Effector CD8-positive, alpha-beta T cell (primary cell): ENCODE measurements around the gene AKAP13.

Experiments used
- DNase-seq: peaks from one replicate; lab custom pipeline; 2025; lab: John Stamatoyannopoulos, UW

The AKAP13 gene

GRCh38 chr15:85386261-85386660 lies 5.9 kb downstream of the AKAP13 start:
- no peak for DNase-seq

- DNase-seq = no peak
Observed at GRCh38 chr15:85388566-85389305, 8.3 kb downstream of the AKAP13 start.

- no peak for DNase-seq
Observed at GRCh38 chr15:85389306-85389650, 8.9 kb downstream of the AKAP13 start.

- no peak for DNase-seq
Observed at GRCh38 chr15:85389772-85390171, 9.4 kb downstream of the AKAP13 start.

- DNase-seq = no peak
Observed at GRCh38 chr15:85393210-85393609, 12.8 kb downstream of the AKAP13 start.

GRCh38 chr15:85394554-85395333 lies 14.3 kb downstream of the AKAP13 start:
- DNase-seq = no peak

GRCh38 chr15:85396554-85396953 lies 16.2 kb downstream of the AKAP13 start:
- no peak for DNase-seq

GRCh38 chr15:85397151-85397550 lies 16.7 kb downstream of the AKAP13 start:
- DNase-seq = no peak

- DNase-seq = no peak
Observed at GRCh38 chr15:85397926-85398325, 17.5 kb downstream of the AKAP13 start.

GRCh38 chr15:85398822-85399221 lies 18.4 kb downstream of the AKAP13 start:
- no peak for DNase-seq

GRCh38 chr15:85399627-85400026 lies 19.2 kb downstream of the AKAP13 start:
- DNase-seq = no peak

GRCh38 chr15:85400606-85401005 lies 20.2 kb downstream of the AKAP13 start:
- no peak for DNase-seq

GRCh38 chr15:85401108-85401774 lies 20.8 kb downstream of the AKAP13 start:
- DNase-seq = no peak

- no peak for DNase-seq
Observed at GRCh38 chr15:85402195-85402881, 21.9 kb downstream of the AKAP13 start.

GRCh38 chr15:85403745-85404144 lies 23.3 kb downstream of the AKAP13 start:
- DNase-seq = no peak

- DNase-seq = no peak
Observed at GRCh38 chr15:85404176-85404917, 23.9 kb downstream of the AKAP13 start.

- no peak for DNase-seq
Observed at GRCh38 chr15:85404918-85405866, 24.8 kb downstream of the AKAP13 start.

GRCh38 chr15:85406916-85407315 lies 26.5 kb downstream of the AKAP13 start:
- DNase-seq = no peak

- DNase-seq = no peak
Observed at GRCh38 chr15:85407421-85408269, 27.2 kb downstream of the AKAP13 start.
